Osteoblast (primary cell): ENCODE results near the gene EIF2S2. TPM values are rescaled to one million over a fixed set of nuclear protein-coding genes. Genes with fewer than 3 reads are reported as not detected.

Experiments used
- DNase-seq: peaks from one replicate; pipeline ENCODE4 v3.0.0; 2011; ENCODE audit warnings: low spot score, mixed read lengths; ENCODE audit not compliant: insufficient read length; ENCODE audit errors: missing footprints
- H2AFZ ChIP-seq: 2 replicates; pipeline ENCODE4 v1.6.0; 2011; ENCODE audit warnings: mild to moderate bottlenecking, low read length
- H3K27ac ChIP-seq: 2 replicates; pipeline ENCODE4 v1.5.1; 2011; ENCODE audit warnings: mild to moderate bottlenecking, low read depth, low read length, moderate library complexity
- H3K27me3 ChIP-seq: 2 replicates; pipeline ENCODE4 v1.6.0; 2012; ENCODE audit warnings: mild to moderate bottlenecking, control low read depth, inconsistent platforms, low read length, moderate library complexity; ENCODE audit not compliant: insufficient read depth
- H3K36me3 ChIP-seq: 2 replicates; pipeline ENCODE4 v1.5.1; 2011; ENCODE audit warnings: mild to moderate bottlenecking, low read length, control low read depth, moderate library complexity; ENCODE audit not compliant: insufficient read depth
- H3K4me1 ChIP-seq: 2 replicates; pipeline ENCODE4 v1.5.1; 2011; ENCODE audit warnings: mild to moderate bottlenecking, low read length, control low read depth, moderate library complexity; ENCODE audit not compliant: insufficient read depth
- H3K4me2 ChIP-seq: 2 replicates; pipeline ENCODE4 v1.6.0; 2011; ENCODE audit warnings: mild to moderate bottlenecking, low read length; ENCODE audit not compliant: insufficient read depth
- H3K4me3 ChIP-seq: fragments of 200-600 bp; sonication (generic); 3 replicates; pipeline ENCODE4 v1.5.1; 2012; ENCODE audit warnings: mild to moderate bottlenecking, low read length, inconsistent platforms; ENCODE audit not compliant: insufficient read depth
- H3K79me2 ChIP-seq: 2 replicates; pipeline ENCODE4 v1.6.0; 2012; ENCODE audit warnings: mild to moderate bottlenecking, low read length, control low read depth, inconsistent platforms; ENCODE audit not compliant: insufficient read depth
- H3K9me3 ChIP-seq: 2 replicates; pipeline ENCODE4 v1.5.1; 2011; ENCODE audit warnings: low read depth, low read length, control low read depth
- H4K20me1 ChIP-seq: 2 replicates; pipeline ENCODE4 v1.6.0; 2012; ENCODE audit warnings: mild to moderate bottlenecking, low read length, control low read depth; ENCODE audit not compliant: insufficient read depth
- total RNA-seq: library from RNA; depleted of rRNA; stranded (reverse); fragments of >200 nt; gene quantifications from 2 replicates; pipeline ENCODE4 v1.2.3, GENCODE V29; 2012
- TF ChIP-seq, protein P1 (sequence below): IDR thresholded peaks from 2 replicates; pipeline ENCODE4 v1.5.1; 2011; ENCODE audit warnings: mild to moderate bottlenecking, low read depth, low read length, moderate library complexity; ENCODE audit errors: extremely low read depth

The EIF2S2 gene
- total RNA-seq, 1 donor: 148 TPM

- Histone ChIP-seq H3K4me1 (peaks cover under 1% of the 10 kb centered on the region), H3K9me3 (no peaks in the 10 kb centered on the region), H3K36me3 (no peaks in the 10 kb centered on the region), H3K27me3 (no peaks in the 10 kb centered on the region), H4K20me1 (peaks cover 84% of the 10 kb centered on the region), H3K4me3 (no peak overlapping the region), H3K79me2 (peaks cover 86% of the 10 kb centered on the region), H2AFZ (no peak overlapping the region), H3K4me2 (no peak overlapping the region), H3K27ac (no peak overlapping the region)
- DNase-seq: no peak
- TF ChIP-seq, protein P1, sequence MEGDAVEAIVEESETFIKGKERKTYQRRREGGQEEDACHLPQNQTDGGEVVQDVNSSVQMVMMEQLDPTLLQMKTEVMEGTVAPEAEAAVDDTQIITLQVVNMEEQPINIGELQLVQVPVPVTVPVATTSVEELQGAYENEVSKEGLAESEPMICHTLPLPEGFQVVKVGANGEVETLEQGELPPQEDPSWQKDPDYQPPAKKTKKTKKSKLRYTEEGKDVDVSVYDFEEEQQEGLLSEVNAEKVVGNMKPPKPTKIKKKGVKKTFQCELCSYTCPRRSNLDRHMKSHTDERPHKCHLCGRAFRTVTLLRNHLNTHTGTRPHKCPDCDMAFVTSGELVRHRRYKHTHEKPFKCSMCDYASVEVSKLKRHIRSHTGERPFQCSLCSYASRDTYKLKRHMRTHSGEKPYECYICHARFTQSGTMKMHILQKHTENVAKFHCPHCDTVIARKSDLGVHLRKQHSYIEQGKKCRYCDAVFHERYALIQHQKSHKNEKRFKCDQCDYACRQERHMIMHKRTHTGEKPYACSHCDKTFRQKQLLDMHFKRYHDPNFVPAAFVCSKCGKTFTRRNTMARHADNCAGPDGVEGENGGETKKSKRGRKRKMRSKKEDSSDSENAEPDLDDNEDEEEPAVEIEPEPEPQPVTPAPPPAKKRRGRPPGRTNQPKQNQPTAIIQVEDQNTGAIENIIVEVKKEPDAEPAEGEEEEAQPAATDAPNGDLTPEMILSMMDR: no peak
These were observed 56.8 kb downstream of the EIF2S2 start for GRCh38 chr20:34055290-34055689.

GRCh38 chr20:34052414-34052813 is 59.6 kb downstream of the EIF2S2 start:
- Histone ChIP-seq H3K79me2 (peaks cover 84% of the 10 kb centered on the region), H3K27ac (no peak overlapping the region), H2AFZ (no peak overlapping the region), H3K4me1 (peaks cover 5% of the 10 kb centered on the region), H3K9me3 (no peaks in the 10 kb centered on the region), H3K27me3 (no peaks in the 10 kb centered on the region), H3K4me2 (no peak overlapping the region), H4K20me1 (peaks cover 82% of the 10 kb centered on the region), H3K36me3 (no peaks in the 10 kb centered on the region), H3K4me3 (no peak overlapping the region)
- DNase-seq: no peak
- TF ChIP-seq, protein P1: no peak

DNA sequence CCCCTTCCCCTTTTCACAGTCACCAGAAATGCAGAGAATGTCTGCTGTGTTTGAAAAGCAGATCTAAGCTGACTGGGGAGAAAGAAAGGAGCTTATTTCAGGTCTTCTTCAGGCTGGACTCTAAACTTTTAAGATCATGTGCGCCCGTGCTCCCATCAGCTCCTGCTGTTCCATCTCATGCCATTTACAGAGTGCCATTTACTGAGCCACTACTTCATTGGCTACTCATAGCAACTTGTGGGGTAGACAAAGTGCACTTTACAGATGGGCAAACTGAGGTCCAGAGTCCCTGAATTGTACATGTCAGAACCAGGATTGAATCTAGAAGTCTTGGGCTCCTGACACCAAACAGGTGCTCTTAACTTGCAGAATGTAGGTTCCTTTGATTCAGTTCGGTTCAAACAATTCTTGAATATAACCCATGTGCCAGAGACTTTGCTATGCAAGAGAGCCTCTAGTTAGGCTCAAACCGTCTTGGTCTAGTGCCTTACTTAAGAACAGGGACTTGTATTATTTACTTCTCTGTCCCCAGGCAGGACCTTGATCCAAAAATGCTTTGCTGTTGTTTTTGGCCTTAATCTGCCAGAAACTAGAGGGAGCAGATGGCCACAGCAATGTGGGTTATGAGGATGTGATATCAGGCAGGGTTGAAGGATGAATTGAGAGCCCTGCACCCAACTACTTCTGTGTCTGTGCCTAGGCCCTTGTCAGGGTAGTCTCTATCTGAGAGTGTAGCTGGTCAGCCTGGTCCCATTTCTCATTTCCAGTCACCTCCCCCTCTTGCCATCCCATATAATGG is 61.9 kb downstream of the EIF2S2 start:
- Histone ChIP-seq H2AFZ (no peak overlapping the region), H3K4me1 (peaks cover 5% of the 10 kb centered on the region), H3K36me3 (no peaks in the 10 kb centered on the region), H3K27me3 (no peaks in the 10 kb centered on the region), H3K27ac (no peak overlapping the region), H3K9me3 (no peaks in the 10 kb centered on the region), H3K4me3 (no peak overlapping the region), H3K4me2 (no peak overlapping the region), H4K20me1 (peaks cover 83% of the 10 kb centered on the region), H3K79me2 (peaks cover 89% of the 10 kb centered on the region)
- no peak for DNase-seq
- TF ChIP-seq, protein P1: no peak

GRCh38 chr20:34049389-34049788 is 62.7 kb downstream of the EIF2S2 start:
- Histone ChIP-seq H3K27me3 (no peaks in the 10 kb centered on the region), H3K4me1 (peaks cover 5% of the 10 kb centered on the region), H3K4me2 (no peak overlapping the region), H3K36me3 (no peaks in the 10 kb centered on the region), H3K9me3 (no peaks in the 10 kb centered on the region), H3K79me2 (peaks cover 86% of the 10 kb centered on the region), H4K20me1 (peaks cover 82% of the 10 kb centered on the region), H3K4me3 (no peak overlapping the region), H3K27ac (no peak overlapping the region), H2AFZ (no peak overlapping the region)
- TF ChIP-seq, protein P1: no peak
- no peak for DNase-seq
